ENCODE results near the gene MED13. TPM values are rescaled to one million over a fixed set of nuclear protein-coding genes. Genes with fewer than 3 reads are reported as not detected.

The MED13 gene
- total RNA-seq, 1 donor from 2014 or later, result 83.7 TPM

DNA sequence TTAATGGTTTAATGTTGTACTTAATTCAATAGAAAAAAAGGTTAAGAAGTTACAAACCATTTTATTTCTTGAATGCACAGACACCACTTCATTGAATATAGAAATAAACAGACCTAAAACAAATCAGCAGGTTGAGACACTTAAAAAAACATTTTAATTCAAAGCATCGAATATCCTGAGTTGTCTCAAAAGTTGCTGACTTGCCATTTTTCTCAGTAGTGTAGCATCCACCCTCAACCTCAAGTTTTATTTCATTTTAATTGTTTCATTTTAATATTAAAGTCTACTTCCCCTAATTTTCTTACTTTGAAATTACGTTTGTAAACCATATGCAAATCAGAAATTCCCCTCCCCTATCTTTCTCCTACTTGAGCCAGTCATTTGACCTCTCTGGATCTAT lies 5.8 kb upstream of the MED13 start:
- Mint-ChIP-seq H3K9me3 (ENCODE audit: low read depth) (no peaks in the 10 kb centered on the region), H3K36me3 (ENCODE audit: insufficient read depth) (no peaks in the 10 kb centered on the region), H3K4me3 (ENCODE audit: low read depth) (no peak overlapping the region), H3K27ac (no peak overlapping the region), H3K4me1 (ENCODE audit: low read depth) (peaks cover 13% of the 10 kb centered on the region), H3K27me3 (no peaks in the 10 kb centered on the region)
- DNase-seq (ENCODE audit: low spot score, unreplicated experiment), result no peak
- TF ChIP-seq, protein P1, sequence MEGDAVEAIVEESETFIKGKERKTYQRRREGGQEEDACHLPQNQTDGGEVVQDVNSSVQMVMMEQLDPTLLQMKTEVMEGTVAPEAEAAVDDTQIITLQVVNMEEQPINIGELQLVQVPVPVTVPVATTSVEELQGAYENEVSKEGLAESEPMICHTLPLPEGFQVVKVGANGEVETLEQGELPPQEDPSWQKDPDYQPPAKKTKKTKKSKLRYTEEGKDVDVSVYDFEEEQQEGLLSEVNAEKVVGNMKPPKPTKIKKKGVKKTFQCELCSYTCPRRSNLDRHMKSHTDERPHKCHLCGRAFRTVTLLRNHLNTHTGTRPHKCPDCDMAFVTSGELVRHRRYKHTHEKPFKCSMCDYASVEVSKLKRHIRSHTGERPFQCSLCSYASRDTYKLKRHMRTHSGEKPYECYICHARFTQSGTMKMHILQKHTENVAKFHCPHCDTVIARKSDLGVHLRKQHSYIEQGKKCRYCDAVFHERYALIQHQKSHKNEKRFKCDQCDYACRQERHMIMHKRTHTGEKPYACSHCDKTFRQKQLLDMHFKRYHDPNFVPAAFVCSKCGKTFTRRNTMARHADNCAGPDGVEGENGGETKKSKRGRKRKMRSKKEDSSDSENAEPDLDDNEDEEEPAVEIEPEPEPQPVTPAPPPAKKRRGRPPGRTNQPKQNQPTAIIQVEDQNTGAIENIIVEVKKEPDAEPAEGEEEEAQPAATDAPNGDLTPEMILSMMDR (IDR thresholded peaks at IDR 0.05; ENCODE audit: unreplicated experiment), result no peak

DNA sequence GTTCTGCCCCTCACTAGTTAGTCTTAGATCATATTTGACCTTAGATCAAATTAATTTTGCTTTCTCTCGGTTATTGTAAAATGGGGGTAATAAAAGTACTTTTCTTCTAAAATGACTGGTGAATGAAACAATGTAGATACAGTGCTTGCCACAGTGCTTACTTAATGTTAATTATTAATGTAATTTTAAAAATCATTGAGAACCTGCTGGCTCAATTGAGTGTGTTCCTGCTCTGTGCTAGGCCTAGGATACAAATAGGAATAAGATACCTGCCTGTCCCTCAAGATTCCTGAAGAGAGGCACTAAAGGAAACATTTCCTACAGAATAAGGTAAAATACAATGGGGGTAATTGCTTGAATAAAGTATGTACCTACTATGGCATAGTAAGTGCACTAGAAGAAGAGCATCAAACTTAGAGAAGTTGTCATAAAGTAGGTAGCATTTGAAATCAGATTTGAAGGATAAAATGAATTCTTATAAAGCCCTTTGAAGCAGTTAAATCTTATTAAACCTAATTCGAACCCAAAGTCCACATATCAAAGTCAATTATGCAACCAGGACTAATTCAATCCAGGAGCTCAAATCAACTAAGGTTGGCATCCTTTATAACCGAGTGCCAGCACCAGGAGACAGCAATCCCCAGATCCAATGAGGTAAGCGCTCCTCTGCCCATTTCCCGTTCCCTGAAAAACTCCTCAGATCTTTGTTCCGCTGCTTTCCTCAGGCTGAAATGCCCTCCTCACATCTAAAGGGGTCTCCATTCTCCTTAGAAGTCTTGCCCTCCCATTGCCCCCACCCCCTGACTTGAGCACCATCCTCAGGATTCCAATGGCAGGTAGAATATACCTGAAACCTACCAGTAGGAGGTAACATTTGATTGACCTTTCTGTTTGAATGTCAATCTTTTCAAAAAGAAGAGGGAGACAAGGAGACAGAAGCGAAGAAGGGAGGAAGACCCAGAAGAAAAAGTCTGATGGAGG lies 2.4 kb upstream of the MED13 start:
- H3K4me1 Mint-ChIP-seq (ENCODE audit: low read depth), result peaks cover 30% of the 10 kb centered on the region
- H3K27me3 Mint-ChIP-seq, result no peaks in the 10 kb centered on the region
- TF ChIP-seq, protein P1 (IDR thresholded peaks at IDR 0.05; ENCODE audit: unreplicated experiment), result no peak
- H3K4me3 Mint-ChIP-seq (ENCODE audit: low read depth), result no peak overlapping the region
- DNase-seq (ENCODE audit: low spot score, unreplicated experiment), result no peak
- H3K36me3 Mint-ChIP-seq (ENCODE audit: insufficient read depth), result peaks cover 2% of the 10 kb centered on the region
- H3K27ac Mint-ChIP-seq, result peak overlapping the region; percentile 54
- no peaks in the 10 kb centered on the region for H3K9me3 Mint-ChIP-seq (ENCODE audit: low read depth)

DNA sequence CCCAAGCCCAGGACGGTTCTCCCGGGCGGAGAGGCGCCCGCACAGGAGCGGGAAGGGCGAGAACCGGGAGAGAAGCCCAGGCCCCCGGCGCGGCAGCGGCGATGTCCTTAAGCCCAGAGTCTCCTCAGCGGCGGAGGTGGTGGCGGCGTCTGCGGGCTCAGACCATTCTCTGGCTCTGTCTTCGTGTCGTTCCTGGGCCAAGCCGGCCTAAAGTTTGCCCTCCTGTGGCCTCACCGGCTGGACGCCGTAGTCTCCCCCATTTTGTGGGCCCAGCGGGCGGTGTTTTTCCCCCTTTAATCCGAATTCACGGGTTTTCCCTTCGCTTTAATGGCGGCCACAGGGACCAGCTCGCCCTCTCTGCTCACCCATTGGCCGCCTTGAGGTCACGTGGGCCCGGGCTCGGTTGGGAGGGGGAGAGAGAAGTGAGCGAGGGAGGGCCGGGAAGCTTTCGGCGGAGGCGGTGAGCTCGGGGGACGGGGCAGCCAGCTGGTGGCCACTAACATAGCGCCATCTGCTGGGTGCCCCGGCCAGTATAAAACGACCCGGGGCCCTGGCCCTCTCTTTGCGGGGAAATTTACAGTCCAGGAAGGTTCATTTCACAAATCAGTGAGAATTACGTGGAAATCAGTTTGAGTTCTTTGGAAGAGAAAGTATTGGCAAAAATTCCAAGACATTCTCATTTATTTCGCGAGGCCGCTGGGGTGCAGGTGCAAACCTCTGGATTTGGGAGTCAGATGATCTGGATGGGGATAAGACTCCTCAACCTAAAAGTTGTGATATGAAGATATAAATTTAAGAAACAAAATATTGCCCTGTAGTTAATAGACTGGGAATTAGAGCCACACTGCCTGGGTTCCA lies 762 bp upstream of the MED13 start:
- TF ChIP-seq, protein P1 (IDR thresholded peaks at IDR 0.05; ENCODE audit: unreplicated experiment), result peak; percentile 95
- peak; percentile 98 for DNase-seq (ENCODE audit: low spot score, unreplicated experiment)
- Mint-ChIP-seq H3K27me3 (no peaks in the 10 kb centered on the region), H3K27ac (peak overlapping the region; percentile 100), H3K9me3 (ENCODE audit: low read depth) (no peaks in the 10 kb centered on the region), H3K4me1 (ENCODE audit: low read depth) (peaks cover 35% of the 10 kb centered on the region), H3K36me3 (ENCODE audit: insufficient read depth) (peaks cover 3% of the 10 kb centered on the region), H3K4me3 (ENCODE audit: low read depth) (peak overlapping the region; percentile 98)

DNA sequence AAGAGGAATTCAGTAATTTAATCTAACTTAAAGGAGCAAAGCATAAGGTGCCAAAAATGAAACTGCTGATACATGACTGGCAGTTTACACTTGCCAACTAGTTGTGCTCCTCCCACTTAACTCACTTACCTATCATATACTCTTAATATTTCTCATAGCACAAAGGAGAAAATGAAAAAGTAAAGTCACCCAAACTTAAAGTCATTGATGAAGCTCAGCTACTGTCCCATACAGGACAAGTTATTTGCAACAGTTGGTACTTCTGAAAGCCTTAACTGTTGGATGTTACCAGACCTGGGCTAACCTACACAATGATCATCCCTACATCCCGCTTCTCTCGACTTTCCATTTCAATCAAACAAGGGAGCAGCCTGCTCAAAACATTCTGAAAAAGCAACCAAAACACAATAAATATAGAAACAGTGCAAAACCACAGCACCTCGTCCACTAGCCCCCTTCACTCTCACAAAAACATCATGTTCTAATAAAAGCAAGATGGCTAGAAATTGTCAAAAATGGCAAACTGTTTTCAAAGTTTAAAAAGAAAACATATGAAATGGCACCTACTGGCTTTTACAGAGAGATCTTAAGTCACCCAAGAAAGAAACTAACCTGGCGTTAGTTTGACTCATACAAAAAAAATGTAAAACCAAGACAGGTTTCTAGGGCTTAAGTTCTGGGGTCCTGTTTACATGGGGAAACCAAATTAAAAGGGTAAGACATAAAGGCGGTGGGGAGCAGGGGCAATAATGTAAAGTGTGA lies 868 bp downstream of the MED13 start:
- DNase-seq (ENCODE audit: low spot score, unreplicated experiment), result no peak
- Mint-ChIP-seq H3K36me3 (ENCODE audit: insufficient read depth) (peaks cover 8% of the 10 kb centered on the region), H3K27ac (peak overlapping the region; percentile 93), H3K27me3 (no peaks in the 10 kb centered on the region), H3K4me3 (ENCODE audit: low read depth) (peak overlapping the region; percentile 96), H3K4me1 (ENCODE audit: low read depth) (peaks cover 43% of the 10 kb centered on the region), H3K9me3 (ENCODE audit: low read depth) (no peaks in the 10 kb centered on the region)
- TF ChIP-seq, protein P1 (IDR thresholded peaks at IDR 0.05; ENCODE audit: unreplicated experiment), result no peak
